HG03095 (cell line): ENCODE data around the gene PRR18.

ENCODE experiments used
- ATAC-seq: cut with Tn5 transposase; IDR thresholded peaks from one replicate; pipeline ENCODE4 v1.9.1; 2021; ENCODE audit warnings: moderate library complexity; ENCODE audit not compliant: unreplicated experiment

PRR18 gene

DNA sequence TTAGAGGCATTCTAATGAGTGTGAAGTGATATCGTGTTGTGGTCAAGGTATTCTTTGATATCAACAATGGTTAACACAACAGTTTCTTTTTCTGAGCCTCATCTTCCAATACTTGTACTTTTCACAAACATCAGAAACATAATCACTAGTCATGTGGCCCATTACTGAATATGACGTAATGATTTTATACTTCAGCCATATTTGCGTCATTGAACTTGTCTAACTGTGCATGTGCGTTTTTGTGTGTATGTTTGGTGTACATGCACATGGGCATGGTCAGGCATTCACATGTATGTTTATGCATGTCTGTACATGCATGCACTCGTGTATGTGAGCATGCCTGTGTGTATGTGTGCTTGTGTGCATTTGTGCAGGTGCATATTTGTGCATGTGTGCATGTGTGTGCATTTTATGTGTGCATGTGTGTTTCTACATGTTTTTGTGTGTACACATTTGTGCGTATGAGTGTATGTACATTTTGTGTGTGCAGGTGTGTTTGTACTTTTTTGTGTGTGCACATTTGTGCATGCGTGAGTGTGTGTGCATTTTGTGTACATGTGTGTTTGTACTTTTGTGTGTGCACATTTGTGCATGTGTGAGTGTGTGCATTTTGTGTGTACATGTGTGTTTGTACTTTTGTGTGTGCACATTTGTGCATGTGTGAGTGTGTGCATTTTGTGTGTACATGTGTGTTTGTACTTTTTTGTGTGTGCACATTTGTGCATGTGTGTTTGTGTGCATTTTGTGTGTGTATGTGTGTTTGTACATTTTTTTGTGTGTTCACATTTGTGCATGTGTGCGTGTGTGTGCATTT, 29.4 kb downstream of the PRR18 start:
- ATAC-seq, result no peak

DNA sequence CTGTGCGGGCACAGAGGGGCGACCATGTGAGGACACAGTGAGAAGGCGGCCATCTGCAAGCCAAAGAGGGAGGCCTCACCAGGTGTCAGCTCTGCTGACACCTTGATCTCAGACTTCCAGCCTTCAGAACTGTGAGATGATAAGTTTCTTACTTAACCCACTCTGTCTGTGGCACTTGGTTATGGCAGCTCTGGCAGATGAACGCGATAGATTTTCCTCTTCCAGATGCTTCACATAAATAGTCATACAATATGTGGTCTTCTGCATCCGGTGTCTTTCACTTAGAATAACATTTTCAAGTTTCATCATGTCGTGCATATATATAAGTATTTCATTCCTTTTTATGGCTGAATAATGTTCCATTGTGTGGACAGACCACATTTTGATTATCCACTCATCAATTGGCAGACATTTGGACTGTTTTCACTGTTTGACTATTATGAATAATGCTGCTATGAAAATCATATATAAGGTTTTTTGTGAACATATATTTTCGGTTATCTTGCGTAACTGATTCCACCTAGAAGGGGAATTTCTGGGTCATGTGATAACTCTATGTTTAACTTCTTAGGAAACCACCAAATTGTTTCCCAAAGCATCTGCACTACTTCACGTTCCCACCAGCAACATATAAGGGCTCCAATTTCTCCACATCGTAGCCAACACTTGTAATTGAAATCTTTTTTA, 30.2 kb downstream of the PRR18 start:
- no peak for ATAC-seq

DNA sequence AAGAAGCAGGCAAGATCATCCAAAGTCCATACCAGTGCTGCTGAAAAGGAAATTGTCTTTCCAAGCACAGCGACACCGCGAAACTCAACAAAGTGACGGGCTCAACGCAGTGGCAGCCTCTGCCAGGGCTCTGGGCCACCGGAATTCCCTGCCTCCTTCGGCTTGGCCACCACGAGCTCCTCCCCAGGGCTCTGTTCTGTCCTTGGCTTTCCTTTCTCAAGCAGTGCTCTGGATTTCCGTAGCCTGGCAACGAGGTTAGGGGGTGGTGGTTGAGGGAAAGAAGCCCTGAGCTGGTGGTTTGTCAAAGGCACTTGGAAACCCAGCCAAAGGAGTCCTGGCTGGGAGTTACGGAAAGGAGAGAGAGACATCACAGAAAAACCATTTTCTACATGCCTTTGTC, 31.2 kb downstream of the PRR18 start:
- ATAC-seq, result no peak

DNA sequence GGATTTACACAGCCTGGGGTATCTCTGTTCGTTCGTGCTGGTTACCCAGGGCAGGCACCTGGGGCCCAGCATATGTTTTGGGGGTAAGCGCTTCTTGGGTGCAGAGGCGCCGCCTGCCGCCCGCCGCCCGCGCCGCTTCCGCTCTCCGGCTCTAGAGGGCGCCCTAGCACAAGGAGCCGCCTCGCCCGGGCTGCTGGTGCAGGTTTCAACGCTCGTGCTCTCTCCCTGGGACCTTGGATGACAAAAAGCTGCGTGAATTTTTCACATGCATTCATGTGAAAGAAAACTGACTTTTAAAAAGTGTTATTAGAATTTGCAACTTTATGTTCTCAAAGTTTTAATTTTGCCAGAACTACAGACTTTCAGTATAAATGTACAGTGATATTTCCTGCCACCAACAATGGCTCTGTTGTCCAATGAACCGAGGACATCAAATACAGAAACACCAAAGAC, 32.5 kb downstream of the PRR18 start:
- peak; percentile 73 for ATAC-seq

DNA sequence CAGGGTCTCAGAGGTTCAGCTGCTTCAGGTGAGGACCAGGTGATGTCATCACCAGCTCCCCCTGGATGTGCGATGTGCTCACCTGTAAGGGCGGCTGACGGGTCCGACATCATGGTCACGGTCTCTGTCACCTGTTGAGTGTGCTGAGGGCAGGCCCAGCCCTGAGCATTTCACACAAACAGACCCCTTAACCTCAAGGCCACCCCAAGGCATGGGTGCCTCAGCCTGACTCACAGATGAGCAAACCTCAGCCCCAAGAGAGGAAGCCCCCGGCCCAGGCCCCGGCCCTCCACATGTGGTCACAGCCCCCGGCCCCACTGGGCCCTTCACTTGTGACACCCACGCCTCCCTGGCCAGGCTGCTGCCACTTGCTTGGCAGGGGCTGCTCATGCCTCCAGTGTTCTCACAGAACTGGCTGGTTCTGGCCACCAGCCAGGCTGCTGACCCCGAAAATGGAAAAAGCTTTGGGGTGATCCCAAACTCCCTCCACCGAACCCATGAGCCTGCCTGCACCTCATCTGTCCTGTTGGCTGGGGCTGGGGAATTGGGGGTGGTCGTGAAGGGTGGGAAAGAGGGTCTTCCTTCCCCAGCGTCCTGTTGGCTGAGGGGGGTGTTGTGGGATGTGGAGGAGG, 33.3 kb downstream of the PRR18 start:
- ATAC-seq, result no peak

DNA sequence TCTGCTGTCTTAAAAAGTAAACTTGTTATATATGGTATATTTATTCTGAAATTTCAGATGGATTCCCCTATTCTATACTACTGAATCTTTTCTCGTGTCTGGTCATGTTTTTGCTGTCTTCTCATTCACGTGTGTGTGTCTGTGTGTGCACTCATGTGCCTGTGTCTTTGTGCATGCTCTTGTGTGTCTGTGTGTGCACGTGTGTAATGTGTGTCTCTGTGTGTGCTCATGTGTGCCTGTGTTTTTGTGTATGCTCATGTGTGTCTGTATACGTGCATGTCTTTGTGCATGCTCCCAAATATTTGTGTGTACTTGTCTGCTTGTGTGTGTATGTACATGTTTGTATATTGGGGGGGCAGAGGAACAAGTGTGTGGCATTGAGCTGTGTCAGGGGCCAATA, 34.0 kb downstream of the PRR18 start:
- ATAC-seq, result no peak

DNA sequence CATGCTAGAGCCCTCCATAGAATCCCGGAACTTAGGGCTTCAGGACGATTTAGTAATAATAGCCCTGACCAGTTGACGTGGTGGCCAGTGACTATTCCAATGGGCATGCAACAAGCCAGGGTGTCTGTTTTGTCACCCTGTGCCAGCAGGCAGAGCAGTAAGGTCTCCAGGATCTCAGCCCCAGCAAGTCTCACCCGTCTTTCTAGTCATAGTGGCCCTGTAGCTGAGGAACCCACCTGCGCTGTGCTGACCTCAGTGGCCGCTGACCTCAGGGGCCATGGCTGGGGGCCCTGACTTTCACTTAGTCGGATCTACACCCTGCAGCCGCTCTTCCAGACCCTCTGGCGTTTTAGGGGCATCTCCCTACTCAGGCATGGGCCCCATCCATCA, 36.8 kb downstream of the PRR18 start:
- no peak for ATAC-seq

DNA sequence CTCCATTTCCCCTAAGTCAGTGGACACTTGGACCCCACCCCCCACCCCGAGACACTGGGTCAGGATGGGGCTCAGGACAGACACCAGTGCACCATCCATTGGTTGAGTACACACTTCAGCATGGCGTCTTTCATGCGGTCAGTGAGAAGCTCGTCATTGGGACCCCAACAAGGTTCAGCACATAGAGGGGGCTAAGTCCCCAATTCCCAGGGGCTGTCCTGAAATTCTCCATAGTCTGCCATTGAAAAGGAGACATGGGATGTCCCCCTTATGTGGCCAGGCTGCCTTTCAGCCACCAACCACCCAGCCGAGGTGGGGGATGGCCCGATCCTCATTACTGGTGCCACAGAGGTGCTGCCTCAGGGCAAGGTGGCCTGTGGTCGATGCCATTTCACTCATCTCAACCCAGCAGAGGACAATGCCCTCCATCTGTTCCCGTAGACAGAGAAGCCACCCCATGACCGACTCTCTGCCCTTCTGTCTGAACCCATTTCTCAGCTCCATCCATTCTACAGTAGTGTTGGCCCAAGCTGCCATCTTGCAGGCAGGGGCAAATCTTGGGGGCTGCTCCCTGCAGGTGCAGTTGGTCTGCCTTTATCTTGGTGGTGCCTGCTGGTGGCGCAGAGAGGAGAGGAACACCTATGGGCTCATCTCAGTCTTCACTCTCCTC, 37.4 kb downstream of the PRR18 start:
- no peak for ATAC-seq

DNA sequence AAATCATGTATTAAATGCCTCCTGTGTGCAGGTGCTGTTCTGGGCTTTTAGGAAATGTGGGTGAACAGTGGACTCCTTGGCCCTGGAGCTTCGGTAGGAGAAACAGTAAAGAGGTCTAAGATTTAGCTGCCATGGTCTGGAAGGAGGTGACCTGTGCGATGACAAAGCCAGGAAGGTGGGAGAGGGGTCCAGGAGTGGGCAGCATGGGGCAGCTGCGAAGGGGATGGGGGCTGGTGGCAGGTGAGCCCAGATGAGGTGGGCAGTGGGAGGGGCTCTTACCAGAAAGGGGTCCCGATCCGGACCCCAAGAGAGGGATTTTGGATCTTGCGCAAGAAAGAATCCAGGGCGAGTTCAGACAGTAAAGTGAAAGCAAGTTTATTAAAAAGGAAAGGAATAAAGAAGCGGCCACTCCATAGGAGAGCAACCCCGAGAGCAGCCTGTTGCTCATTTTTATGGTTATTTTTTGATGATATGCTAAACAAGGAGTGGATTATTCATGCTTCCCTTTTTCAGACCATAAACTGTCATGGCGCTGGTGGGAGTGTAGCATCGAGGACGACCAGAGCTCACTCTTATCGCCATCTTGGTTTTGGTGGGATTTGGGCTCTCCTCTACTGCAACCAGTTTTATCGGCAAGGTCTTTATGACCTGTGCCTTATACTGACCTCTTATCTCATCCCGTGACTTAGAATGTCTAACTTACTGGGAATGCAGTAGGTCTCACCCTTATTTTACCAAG, 38.7 kb downstream of the PRR18 start:
- no peak for ATAC-seq

DNA sequence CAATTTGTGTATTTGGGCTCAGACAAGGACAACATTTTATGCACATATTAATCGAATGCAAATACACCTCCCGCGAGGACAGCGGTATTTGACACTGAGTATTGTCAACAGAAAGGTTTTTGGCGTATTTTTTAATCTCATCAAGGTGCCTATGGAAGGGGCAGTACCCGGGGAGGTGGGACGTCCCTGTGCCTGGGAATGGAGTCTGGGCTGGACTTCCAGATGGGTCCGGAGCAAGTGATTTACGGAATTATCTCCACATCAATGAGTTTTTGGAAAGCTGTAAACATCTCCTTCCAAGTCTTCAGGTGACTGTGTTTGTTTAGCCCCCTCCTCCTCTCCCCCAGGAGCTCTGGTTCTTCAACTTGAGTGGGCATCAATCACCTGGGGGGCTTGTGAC, 39.8 kb downstream of the PRR18 start:
- ATAC-seq, result no peak

DNA sequence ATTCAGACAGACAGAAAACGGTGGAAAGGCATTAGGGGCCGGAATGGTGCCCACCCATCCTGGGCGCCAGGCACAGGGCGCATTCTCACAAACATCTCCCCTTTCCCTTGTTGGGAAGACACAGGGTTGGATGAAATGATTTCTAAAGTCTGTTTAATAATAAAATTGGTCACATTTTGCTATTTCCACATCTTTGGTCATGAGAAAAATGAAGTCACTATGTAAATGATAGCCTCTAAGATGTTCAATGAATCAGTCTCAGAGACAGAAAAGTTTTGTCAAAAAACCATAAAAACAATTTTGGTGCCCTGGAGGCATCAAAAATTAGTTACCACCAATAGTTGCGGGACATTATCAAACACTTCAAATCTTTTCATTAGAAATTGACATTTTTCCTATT, 40.7 kb downstream of the PRR18 start:
- no peak for ATAC-seq

DNA sequence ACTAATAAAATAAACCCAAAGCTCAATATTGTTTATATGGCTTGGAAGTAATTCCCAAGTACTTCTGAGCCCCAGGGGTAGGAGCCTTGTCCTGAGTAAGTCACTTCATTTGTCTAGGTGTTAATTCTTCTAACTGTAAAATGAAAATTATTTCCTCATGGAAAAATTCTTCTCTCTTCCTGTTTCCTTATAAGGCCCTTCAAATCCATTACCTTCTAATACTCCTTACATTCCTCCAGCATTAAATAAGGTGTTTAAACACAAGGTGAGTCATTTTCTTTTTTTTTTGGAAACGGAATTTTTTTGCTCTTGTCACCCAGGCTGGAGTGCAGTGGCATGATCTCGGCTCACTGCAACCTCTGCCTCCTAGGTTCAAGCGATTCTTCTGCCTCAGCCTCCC, 41.9 kb downstream of the PRR18 start:
- ATAC-seq, result no peak

DNA sequence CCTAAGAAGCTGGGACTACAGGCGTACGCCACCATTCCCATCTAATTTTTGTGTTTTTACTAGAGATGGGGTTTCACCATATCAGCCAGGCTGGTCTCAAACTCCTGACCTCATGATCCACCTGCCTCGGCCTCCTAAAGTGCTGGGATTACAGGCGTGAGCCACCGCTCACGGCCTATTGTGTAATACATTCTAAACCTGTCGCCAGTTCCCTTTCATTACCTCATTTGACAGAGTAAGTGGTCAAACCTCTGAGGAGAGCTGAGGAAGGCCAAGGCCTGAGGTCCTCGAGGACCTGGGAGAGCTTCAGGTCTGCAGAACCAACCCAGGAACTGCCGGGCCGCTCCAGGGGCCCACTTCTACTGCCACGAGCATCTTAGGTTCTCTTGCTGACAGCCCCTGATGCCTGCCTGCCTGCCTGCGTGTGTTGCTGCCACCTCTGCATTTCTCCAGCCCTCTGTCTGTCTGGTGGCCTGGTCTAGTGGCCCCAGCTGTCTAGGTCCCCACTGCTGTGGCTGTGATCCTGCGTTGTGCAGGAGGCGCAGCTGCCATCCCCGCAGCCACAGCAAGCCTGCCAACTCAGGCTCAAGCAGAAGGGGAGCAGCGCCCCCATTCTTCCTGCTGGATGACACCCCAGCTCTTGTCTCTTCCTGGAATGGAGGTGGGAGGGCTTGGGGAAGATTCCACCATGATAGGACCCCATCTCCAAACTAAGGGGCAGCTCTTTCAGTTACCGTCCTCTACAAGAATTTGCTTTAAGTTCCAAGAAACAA, 45.3 kb downstream of the PRR18 start:
- no peak for ATAC-seq

DNA sequence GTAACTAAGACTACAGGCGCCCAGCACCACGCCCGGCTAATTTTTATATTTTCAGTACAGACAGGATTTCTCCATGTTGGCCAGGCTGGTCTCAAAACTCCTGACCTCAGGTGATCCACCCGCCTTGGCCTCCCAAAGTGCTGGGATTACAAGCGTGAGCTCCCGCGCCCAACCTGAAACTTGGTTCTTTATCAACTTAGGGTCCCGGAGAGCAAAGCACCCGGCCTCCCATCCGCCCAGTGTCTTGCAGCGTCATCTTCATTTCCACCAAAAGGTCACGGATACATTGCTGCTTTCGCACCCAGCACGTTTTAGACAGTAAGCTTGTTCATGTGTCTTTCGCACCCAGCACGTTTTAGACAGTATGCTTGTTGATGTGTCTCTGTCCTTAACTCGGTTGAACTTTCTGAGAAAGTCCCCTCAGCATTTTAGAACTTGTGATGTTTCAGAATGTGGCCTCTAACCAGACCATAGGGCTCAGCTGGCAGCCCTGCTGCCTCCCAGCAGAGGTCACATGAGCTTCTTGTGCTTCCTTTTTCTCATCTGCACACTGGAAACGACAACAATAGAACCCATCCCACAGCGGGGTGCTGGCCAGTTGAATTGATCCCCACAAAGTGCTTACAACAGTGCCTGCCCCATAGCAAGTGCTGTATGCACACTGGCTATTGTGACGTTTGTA, 48.8 kb downstream of the PRR18 start:
- ATAC-seq, result no peak

DNA sequence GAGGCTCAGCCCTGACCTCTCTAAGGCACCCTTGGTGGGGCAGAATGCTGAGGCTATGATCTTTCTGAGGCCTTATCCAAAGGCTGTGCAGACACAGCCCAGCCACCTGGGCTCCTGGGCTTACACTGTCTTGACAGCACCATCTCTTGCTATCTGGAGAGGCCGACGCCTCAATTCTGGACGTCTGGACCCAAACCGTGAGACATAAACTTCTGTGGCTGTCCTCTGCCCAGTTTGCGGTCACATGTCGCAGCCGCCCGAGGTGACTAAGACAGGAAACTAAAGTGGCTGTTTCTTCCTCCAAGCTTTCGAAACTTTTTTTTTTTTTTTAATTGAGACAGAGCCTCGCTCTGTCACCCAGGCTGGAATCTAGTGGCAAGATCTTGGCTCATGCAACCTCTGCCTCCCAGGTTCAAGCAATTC, 49.3 kb downstream of the PRR18 start:
- ATAC-seq, result peak; percentile 66

DNA sequence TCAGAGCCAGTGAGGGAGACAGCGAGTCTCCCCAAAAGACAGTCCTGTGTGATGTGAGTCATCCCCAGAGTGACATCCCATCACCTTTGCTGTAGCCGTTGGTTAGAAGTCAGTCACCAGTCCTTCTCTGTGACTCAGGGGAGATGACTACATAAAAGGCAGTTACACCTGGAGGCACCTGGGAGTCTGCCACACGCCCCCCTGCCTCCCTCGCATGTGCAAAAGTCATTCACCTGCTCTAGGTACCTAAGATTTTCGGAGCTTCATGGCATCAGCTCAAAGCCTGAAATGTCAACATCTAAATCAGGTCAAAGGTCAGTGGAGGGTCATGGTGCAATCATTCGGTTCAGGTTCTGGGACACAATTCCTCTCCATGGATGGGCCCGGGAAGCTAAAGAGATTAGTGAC, 50.3 kb downstream of the PRR18 start:
- no peak for ATAC-seq
